Stimulated activated naive CD8-positive, alpha-beta T cell treated with anti-CD3 and anti-CD28 coated beads, Interleukin-15, Interleukin-2, amounts not matched to agents 100 ng/mL and 50 ng/mL, for 24 hours (primary cell): ENCODE data around the gene MYMX.
"Not testable (repeated sequence)": the region's sequence is repeated elsewhere in the genome, so short reads cannot be mapped to it uniquely, and the experiment has no call there.

Experiments used
- H3K27ac Mint-ChIP-seq: one replicate; pipeline ENCODE4 v1.8.0; 2021; ENCODE audit warnings: mild to moderate bottlenecking, mixed read lengths
- H3K27me3 Mint-ChIP-seq: one replicate; pipeline ENCODE4 v1.8.0; 2021; ENCODE audit warnings: mixed read lengths
- H3K36me3 Mint-ChIP-seq: one replicate; pipeline ENCODE4 v1.8.0; 2021; ENCODE audit warnings: low read depth, mixed read lengths
- H3K4me1 Mint-ChIP-seq: one replicate; pipeline ENCODE4 v1.8.0; 2021; ENCODE audit warnings: low read depth, mixed read lengths
- H3K4me3 Mint-ChIP-seq: one replicate; pipeline ENCODE4 v1.8.0; 2021; ENCODE audit warnings: mild to moderate bottlenecking, mixed read lengths
- H3K9me3 Mint-ChIP-seq: one replicate; pipeline ENCODE4 v1.8.0; 2021; ENCODE audit warnings: mixed read lengths

MYMX gene

DNA sequence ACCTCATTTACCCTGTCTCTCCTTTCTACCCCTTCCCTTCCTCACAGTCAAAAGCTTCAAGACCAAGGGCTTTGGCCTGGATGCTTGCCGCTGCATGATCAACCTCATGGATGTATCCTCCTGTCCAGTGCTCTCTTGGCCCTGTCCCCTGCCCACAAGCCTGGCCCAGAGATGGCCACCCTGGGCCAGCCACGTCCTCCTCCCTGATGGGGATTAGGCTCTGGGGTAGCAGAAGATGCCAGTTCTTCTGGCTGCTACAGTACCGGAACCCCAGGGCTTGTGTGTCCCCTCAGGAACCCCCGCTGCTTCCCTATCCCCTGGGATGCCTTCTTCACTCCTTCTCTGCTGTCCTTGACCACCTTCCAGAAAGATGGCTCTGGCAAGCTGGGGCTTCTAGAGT lies 35.8 kb upstream of the MYMX start:
- Mint-ChIP-seq H3K27me3 (no peaks in the 10 kb centered on the region), H3K4me1 (peaks cover 21% of the 10 kb centered on the region)

GRCh38 chr6:44181784-44182183 lies 34.9 kb upstream of the MYMX start:
- H3K4me1 Mint-ChIP-seq = peaks cover 19% of the 10 kb centered on the region
- H3K27ac Mint-ChIP-seq, H3K4me3 Mint-ChIP-seq, H3K36me3 Mint-ChIP-seq, H3K27me3 Mint-ChIP-seq, H3K9me3 Mint-ChIP-seq: not testable (repeated sequence)

More for the DNA sequence above, 35.8 kb upstream of the MYMX start:
- Mint-ChIP-seq H3K27ac (no peak overlapping the region), H3K9me3 (no peaks in the 10 kb centered on the region), H3K36me3 (no peaks in the 10 kb centered on the region), H3K4me3 (no peak overlapping the region)

DNA sequence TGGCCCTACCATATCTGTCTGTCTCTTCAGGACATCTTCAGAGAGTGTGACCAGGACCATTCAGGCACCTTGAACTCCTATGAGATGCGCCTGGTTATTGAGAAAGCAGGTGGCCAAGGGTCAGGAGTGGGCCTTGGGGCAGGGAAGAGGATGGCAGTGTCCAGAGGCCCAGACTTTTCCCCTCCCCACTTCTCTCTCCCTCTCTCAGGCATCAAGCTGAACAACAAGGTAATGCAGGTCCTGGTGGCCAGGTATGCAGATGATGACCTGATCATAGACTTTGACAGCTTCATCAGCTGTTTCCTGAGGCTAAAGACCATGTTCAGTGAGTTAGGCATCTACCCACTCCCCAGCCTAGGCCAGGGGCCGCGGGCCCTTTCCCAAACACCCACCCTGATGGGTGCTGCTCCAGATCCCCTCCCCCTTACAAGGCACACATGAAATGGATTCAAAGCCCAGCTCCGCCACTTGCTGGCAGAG lies 33.8 kb upstream of the MYMX start:
- H3K4me1 Mint-ChIP-seq = peaks cover 11% of the 10 kb centered on the region
- H3K27ac Mint-ChIP-seq = no peak overlapping the region
- no peak overlapping the region for H3K4me3 Mint-ChIP-seq
- no peaks in the 10 kb centered on the region for H3K27me3 Mint-ChIP-seq
- H3K9me3 Mint-ChIP-seq = no peaks in the 10 kb centered on the region
- H3K36me3 Mint-ChIP-seq = no peaks in the 10 kb centered on the region

- Mint-ChIP-seq H3K4me1 (peaks cover 11% of the 10 kb centered on the region), H3K9me3 (no peaks in the 10 kb centered on the region), H3K27me3 (no peaks in the 10 kb centered on the region), H3K4me3 (no peak overlapping the region), H3K27ac (no peak overlapping the region), H3K36me3 (no peaks in the 10 kb centered on the region)
These were observed 32.9 kb upstream of the MYMX start for GRCh38 chr6:44183783-44184182.

DNA sequence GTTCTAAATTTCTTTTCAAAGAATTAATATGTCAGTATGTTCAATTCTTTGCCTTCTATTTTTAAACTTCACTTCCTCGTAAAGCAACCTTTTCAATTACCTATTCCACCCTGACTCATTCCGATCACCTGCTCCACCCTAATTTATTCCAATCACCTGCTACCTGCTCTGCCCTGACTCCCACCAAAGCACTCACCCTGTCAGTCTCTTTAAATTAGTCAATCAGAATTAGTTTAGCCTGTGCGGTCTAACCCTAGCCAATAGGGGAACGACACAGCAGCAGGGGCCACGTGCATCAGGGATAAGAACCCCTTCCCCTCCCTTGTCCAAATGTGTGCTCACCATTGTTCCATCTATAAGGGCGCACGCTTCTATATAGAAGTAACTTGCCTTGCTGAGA lies 31.4 kb upstream of the MYMX start:
- H3K4me3 Mint-ChIP-seq, H3K36me3 Mint-ChIP-seq, H3K27me3 Mint-ChIP-seq, H3K9me3 Mint-ChIP-seq, H3K27ac Mint-ChIP-seq: not testable (repeated sequence)
- peaks cover 17% of the 10 kb centered on the region for H3K4me1 Mint-ChIP-seq

DNA sequence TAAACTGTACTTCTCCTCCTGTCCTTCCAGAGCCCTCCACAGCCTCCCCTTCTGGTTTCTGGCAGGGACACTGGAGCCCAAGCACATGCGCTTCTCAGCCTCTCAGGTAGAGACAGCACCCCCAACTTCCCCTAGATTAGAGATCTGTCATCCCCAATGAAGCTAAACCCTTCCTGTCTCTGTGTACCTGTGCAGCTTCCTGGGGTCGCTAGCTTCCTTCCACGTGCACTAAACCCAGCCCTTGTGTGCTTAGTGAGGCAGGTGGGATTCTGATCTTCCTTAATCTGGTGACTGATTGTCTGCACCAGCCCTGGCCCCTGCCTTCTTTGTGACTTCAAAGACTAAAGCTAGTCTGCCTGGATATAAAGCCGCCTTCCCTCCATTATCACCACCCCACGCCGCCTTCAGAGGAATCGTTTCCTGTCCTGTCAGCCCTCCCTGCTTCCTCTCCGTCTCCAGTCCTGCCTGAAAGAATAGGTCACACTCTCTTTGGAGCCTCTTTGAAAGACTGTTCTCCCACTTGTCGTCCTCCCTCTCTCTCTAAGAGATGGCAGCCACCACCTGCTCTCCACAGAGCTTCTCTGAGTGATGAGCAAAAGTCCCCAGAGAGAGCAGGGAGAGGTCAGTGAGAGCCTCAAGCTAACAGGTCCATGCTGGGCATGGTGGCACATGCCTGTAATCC lies 30.6 kb upstream of the MYMX start:
- Mint-ChIP-seq H3K27ac (peak overlapping the region; percentile 16), H3K27me3 (no peaks in the 10 kb centered on the region), H3K4me1 (peaks cover 17% of the 10 kb centered on the region), H3K4me3 (no peak overlapping the region), H3K36me3 (no peaks in the 10 kb centered on the region), H3K9me3 (no peaks in the 10 kb centered on the region)

DNA sequence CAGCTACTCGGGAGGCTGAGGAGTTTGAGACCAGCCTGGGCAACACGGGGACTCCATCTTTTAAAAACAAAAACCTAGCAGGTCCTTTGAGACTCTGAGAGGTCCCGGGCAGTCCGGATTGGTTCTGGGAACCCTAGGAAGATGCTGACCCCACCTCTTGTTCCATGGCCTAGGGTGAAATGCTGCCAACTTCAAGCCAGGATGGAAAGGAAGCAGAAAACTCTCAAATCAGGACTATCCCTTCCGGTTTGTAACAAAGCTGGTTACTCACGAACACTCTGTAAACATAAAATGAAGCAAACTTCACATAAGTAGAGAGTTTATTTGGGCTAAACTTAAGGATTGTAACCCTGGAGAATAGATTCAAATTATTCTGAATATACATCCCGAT lies 30.1 kb upstream of the MYMX start:
- Mint-ChIP-seq H3K4me1 (peaks cover 17% of the 10 kb centered on the region), H3K27ac (no peak overlapping the region), H3K4me3 (no peak overlapping the region), H3K36me3 (no peaks in the 10 kb centered on the region), H3K9me3 (no peaks in the 10 kb centered on the region), H3K27me3 (no peaks in the 10 kb centered on the region)

DNA sequence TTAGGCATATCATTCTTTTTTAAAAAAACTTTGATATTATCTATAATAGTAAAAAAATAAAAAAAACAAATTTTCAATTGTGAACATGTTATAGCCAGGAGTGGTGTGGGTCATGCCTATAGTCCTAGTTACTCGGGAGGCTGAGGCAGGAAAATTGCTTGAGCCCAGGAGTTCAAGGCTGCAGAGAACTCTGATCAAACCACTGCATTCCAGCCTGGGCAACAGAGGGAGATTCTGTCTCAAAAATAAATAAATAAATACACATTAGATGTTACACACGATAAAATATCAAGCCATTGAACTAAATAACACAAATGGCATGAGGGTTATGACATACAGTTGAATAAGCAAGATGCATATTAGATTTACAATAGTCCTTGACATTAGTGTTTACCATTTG lies 27.9 kb upstream of the MYMX start:
- H3K4me1 Mint-ChIP-seq = peaks cover 22% of the 10 kb centered on the region
- peaks cover 12% of the 10 kb centered on the region for H3K27me3 Mint-ChIP-seq
- no peak overlapping the region for H3K27ac Mint-ChIP-seq
- no peaks in the 10 kb centered on the region for H3K36me3 Mint-ChIP-seq
- no peak overlapping the region for H3K4me3 Mint-ChIP-seq
- no peaks in the 10 kb centered on the region for H3K9me3 Mint-ChIP-seq

GRCh38 chr6:44189257-44189656 lies 27.5 kb upstream of the MYMX start:
- Mint-ChIP-seq H3K4me3 (no peak overlapping the region), H3K27ac (no peak overlapping the region), H3K27me3 (peaks cover 12% of the 10 kb centered on the region), H3K36me3 (no peaks in the 10 kb centered on the region), H3K9me3 (no peaks in the 10 kb centered on the region), H3K4me1 (peaks cover 22% of the 10 kb centered on the region)

DNA sequence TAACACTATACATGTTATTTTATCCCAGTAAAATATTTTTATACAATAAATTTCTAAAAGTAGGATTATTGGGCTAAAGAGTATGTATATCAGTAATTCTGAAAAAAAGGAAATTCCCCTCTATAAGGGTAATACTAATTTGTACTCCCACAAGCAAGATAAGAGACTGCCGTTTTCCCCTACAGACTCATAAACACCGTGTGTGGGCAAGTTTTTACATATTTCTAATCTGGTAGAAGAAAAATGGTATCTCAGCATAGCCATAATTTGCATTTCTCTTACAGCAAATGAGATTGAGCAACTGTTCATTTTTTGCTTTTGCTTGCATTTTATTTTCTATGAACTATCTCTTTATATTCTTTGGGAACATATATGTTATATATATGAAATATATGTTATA lies 26.0 kb upstream of the MYMX start:
- H3K36me3 Mint-ChIP-seq = no peaks in the 10 kb centered on the region
- H3K9me3 Mint-ChIP-seq = no peaks in the 10 kb centered on the region
- H3K4me3 Mint-ChIP-seq = no peak overlapping the region
- H3K27me3 Mint-ChIP-seq = peaks cover 12% of the 10 kb centered on the region
- peaks cover 18% of the 10 kb centered on the region for H3K4me1 Mint-ChIP-seq
- no peak overlapping the region for H3K27ac Mint-ChIP-seq

DNA sequence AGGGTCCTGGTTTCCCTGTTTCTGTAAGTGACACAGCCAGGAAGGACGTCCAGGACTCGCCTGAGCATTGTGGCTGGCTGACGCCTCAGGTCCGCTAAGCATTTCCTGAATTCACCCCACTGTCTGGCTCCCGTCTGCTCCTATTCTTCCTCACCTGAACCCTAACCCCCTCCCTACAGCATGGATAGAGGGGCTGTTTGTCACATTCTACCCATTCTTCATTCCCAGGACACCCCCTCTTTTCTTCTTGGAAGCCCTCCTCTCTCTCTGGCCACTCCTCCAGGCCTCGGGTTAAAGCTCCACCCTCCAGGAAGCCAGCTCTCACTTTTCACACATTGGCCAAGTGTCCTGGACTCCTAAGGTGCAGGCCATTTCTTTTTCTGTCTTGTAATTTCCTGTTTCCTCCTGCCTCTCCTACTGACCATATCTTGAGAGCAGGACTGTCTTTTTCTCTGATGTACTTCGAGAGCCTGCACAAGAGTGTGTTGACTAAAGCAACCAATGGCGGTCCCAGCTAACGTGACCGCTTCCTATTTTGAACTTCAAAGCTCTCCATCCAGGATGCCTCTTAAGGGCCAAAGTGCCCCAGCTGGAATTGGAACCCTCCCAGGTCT lies 24.2 kb upstream of the MYMX start:
- H3K4me3 Mint-ChIP-seq = no peak overlapping the region
- H3K27ac Mint-ChIP-seq = no peak overlapping the region

GRCh38 chr6:44193307-44193910 lies 23.3 kb upstream of the MYMX start:
- Mint-ChIP-seq H3K4me1 (peaks cover 11% of the 10 kb centered on the region), H3K4me3 (no peak overlapping the region), H3K9me3 (no peaks in the 10 kb centered on the region), H3K36me3 (no peaks in the 10 kb centered on the region), H3K27me3 (peaks cover 12% of the 10 kb centered on the region), H3K27ac (no peak overlapping the region)

More for the DNA sequence above, 24.2 kb upstream of the MYMX start:
- peaks cover 12% of the 10 kb centered on the region for H3K27me3 Mint-ChIP-seq
- no peaks in the 10 kb centered on the region for H3K36me3 Mint-ChIP-seq
- H3K4me1 Mint-ChIP-seq = peaks cover 11% of the 10 kb centered on the region
- H3K9me3 Mint-ChIP-seq = no peaks in the 10 kb centered on the region

DNA sequence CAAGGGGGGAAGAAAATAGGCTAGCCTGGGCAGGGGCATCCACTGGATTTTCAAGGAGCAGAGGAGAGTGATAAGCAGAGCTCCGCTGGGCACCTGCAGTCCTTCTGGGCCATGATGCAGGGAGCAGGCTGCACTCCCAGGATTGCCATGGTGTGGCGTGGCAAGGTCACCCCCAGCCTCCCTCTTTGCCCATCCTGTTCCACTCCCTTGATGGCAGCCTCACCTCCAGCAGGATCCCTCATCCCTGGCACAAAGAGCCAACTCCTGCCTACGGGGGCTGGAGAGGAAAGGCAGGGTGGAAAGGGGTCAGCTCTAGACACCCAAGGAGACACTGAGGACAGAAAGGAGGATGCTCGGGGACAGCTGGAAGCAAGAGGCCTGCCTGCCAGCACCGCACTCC lies 22.4 kb upstream of the MYMX start:
- Mint-ChIP-seq H3K4me3 (no peak overlapping the region), H3K4me1 (peaks cover 9% of the 10 kb centered on the region), H3K27me3 (peaks cover 12% of the 10 kb centered on the region), H3K36me3 (no peaks in the 10 kb centered on the region), H3K27ac (no peak overlapping the region), H3K9me3 (no peaks in the 10 kb centered on the region)

DNA sequence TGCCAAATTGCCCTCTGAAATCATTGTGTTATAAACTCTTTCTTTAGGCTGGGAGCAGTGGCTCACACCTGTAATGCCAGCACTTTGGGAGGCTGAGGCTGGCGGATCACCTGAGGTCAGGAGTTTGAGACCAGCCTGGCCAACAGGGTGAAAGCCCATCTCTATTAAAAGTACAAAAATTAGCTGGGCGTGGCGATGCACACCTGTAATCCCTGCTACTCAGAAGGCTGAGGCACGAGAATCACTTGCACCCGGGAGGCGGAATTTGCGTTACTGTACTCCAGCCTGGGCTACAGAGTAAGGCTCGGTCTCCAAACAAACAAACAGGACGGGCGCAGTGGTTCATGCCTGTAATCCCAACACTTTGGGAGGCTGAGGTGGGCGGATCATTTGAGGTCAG lies 20.4 kb upstream of the MYMX start:
- not testable (repeated sequence) for H3K9me3 Mint-ChIP-seq, H3K36me3 Mint-ChIP-seq, H3K4me3 Mint-ChIP-seq, H3K27ac Mint-ChIP-seq, H3K4me1 Mint-ChIP-seq
- peaks cover 16% of the 10 kb centered on the region for H3K27me3 Mint-ChIP-seq

GRCh38 chr6:44198684-44199083 lies 18.0 kb upstream of the MYMX start:
- Mint-ChIP-seq H3K27me3 (peaks cover 4% of the 10 kb centered on the region), H3K4me3 (no peak overlapping the region), H3K4me1 (no peaks in the 10 kb centered on the region), H3K27ac (no peak overlapping the region), H3K9me3 (no peaks in the 10 kb centered on the region), H3K36me3 (no peaks in the 10 kb centered on the region)
